Mesodermal cell (in vitro differentiated cells): ENCODE data around the gene MYO7A.

ENCODE experiments used
- H3K27ac ChIP-seq: 2 replicates; pipeline ENCODE4 v1.7.0; 2013; ENCODE audit warnings: mild to moderate bottlenecking, low read depth, low read length, moderate library complexity; ENCODE audit not compliant: severe bottlenecking
- H3K36me3 ChIP-seq: 2 replicates; pipeline ENCODE4 v1.7.1; 2013; ENCODE audit warnings: mild to moderate bottlenecking, low read length, moderate library complexity; ENCODE audit not compliant: control insufficient read depth, insufficient read depth
- H3K4me1 ChIP-seq: one replicate; pipeline ENCODE4 v1.7.1; 2013; ENCODE audit warnings: mild to moderate bottlenecking, low read length; ENCODE audit not compliant: insufficient read depth, control insufficient read depth, poor library complexity, severe bottlenecking
- H3K4me3 ChIP-seq: 2 replicates; pipeline ENCODE4 v1.7.0; 2013; ENCODE audit warnings: low read length, control low read depth, mild to moderate bottlenecking; ENCODE audit not compliant: insufficient read depth, poor library complexity, severe bottlenecking; ENCODE audit errors: extremely low read depth
- H3K9me3 ChIP-seq: 2 replicates; pipeline ENCODE4 v1.7.1; 2013; ENCODE audit warnings: mild to moderate bottlenecking, low read length, moderate library complexity; ENCODE audit not compliant: control insufficient read depth
- WGBS, 2 experiments: methylation state at CpG; one replicate each; pipeline ENCODE4 v1.1.5; 2013; ENCODE audit warnings: missing lambda C conversion rate in 2 of 2; ENCODE audit not compliant: insufficient coverage in 2 of 2; 5-methylcytosine and 5-hydroxymethylcytosine counted together

The MYO7A gene

DNA sequence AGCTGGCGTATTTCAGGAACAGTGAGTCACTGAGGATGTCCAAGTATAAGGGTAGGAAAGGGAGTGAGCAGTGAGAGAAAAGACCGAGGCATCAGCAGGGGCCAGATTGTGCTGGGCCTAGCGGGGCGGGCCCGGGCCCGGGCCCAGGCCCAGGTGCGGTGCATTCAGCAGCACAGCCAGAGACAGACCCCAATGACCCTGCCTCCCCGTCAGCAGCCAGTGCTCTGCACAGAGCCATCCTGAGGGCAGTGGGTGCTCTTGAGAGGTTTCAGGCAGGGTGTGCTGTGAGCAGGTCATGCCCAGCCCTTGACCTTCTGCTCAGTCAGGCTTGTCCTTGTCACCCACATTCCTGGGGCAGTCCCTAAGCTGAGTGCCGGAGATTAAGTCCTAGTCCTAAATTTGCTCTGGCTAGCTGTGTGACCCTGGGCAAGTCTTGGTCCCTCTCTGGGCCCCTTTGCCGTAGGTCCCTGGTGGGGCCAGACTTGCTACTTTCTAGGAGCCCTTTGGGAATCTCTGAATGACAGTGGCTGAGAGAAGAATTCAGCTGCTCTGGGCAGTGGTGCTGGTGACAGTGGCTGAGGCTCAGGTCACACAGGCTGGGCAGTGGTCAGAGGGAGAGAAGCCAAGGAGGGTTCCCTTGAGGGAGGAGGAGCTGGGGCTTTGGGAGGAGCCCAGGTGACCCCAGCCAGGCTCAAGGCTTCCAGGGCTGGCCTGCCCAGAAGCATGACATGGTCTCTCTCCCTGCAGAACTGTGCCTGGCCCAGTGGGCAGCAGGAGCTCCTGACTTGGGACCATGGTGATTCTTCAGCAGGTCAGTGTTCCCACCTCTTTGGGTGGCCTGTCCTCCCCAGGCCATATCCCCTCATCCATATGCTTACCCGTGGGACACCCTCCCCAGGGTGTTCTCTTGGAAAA lies 2.1 kb downstream of the MYO7A start:
- Histone ChIP-seq H3K27ac (no peak overlapping the region), H3K36me3 (no peaks in the 10 kb centered on the region), H3K4me1 (peaks cover 5% of the 10 kb centered on the region), H3K4me3 (no peak overlapping the region), H3K9me3 (no peaks in the 10 kb centered on the region)
- WGBS, 2 experiments, result 92 to 93% methylated on average over 8 to 11 of the region's 11 CpGs

DNA sequence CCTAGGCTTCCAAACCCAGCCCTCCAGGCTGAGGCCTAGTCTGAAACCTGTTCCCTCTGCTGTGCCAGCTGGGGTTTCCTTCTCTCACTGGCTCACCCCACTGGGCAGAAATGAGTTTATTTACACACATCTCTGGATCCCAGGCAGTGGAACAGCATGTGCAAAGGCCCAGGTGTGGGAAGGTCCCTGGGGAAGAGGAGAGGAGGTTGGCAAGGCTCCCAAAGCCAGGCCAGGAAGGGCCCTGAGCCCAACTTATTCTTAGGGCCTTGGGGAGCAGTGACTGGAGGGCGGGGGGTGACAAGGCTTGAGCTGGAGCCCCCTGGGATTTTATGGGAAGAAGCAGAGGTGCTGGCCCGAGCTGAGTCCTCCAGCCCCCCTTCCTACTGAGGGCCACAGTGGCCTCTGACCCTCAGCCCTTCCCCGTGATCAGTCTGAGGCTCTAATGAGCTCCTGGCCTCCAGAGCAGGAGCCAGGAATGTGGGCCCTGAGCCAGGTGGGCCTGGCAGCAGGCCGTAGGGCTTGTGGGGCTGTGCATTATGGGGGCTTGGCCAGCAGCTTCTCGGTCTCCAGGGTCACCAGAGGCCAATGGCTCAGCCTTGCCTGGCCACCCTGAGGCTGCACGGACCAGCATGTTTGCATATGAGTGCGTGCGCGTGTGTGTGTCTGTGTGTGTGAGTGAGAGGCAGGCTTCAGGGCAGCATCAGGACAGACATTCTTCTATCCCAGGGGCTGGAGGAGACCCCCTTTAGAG lies 2.9 kb downstream of the MYO7A start:
- 87 to 100% methylated on average over 2 to 7 of the region's 9 CpGs for WGBS, 2 experiments
- Histone ChIP-seq H3K27ac (no peak overlapping the region), H3K36me3 (no peaks in the 10 kb centered on the region)

DNA sequence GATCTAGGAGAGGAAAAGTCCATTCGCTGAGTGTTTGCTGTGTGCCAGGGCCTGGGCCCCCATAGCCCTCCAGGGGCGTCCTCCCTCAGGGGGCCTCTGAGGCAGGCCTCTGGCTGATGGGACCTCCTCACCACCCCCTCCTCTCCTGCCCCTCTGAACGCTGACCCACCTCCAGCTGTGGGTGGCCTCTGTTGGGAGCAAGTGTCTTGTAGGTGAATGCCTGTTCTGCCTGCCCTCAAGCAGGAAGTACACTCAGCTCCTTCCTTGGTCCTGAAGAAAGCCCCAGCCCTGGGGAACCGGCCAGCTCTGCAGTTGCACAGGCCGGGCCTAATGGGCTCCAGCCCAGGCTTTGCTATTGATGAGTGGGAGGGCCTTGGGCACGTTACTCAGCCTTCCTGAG lies 3.5 kb downstream of the MYO7A start:
- H3K36me3 ChIP-seq, result no peaks in the 10 kb centered on the region
- H3K4me3 ChIP-seq, result no peak overlapping the region
- WGBS, 2 experiments, result 71 to 85% methylated on average over 3 of the region's 6 CpGs
- H3K27ac ChIP-seq, result no peak overlapping the region
- peaks cover 5% of the 10 kb centered on the region for H3K4me1 ChIP-seq
- no peaks in the 10 kb centered on the region for H3K9me3 ChIP-seq

More for the DNA sequence above, 2.9 kb downstream of the MYO7A start:
- Histone ChIP-seq H3K9me3 (no peaks in the 10 kb centered on the region), H3K4me3 (no peak overlapping the region), H3K4me1 (peaks cover 5% of the 10 kb centered on the region)

DNA sequence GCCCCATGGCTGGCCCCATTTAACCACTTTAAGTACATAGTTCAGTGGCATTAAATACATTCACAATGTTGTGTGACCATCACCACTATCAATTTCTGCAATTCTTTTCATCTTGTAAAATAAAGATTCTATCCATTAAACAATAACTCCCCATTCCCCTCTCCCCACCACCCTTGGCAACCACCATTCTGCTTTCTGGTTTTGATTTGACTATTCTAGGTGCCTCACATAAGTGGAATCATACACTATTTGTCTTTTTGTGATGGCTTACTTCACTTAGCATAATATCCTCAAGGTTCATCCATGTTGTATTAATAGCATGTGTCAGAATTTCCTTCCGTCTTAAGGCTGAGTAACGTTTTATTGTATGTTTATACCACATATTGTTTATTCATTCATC lies 7.0 kb downstream of the MYO7A start:
- Histone ChIP-seq H3K4me1 (peaks cover 4% of the 10 kb centered on the region), H3K27ac (no peak overlapping the region), H3K36me3 (no peaks in the 10 kb centered on the region), H3K4me3 (no peak overlapping the region), H3K9me3 (no peaks in the 10 kb centered on the region)
- WGBS, 2 experiments, result no CpG with 5 or more reads among the region's 2 CpGs

DNA sequence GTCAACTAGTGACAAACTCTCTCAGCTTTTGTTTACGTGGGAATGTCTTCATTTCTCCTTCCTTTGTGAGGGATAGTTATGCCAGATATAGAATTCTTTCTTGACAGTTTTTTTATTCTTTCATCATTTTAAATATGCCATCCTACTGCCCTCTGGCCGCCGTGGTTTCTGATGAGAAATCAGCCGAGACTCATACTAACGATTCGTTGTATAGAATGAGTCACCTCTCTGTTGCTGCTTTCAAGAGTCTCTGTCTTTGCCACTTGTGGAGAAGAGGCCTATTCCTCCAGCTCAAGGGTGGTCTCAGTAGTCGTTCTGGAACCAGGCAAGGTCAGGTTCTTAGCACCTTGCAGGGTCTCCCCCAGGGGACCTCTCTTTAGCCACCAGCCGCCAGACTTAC lies 8.0 kb downstream of the MYO7A start:
- Histone ChIP-seq H3K4me3 (no peak overlapping the region), H3K36me3 (no peaks in the 10 kb centered on the region), H3K27ac (no peak overlapping the region), H3K4me1 (peaks cover 4% of the 10 kb centered on the region), H3K9me3 (no peaks in the 10 kb centered on the region)
- 59 to 77% methylated on average over 7 of the region's 8 CpGs for WGBS, 2 experiments

DNA sequence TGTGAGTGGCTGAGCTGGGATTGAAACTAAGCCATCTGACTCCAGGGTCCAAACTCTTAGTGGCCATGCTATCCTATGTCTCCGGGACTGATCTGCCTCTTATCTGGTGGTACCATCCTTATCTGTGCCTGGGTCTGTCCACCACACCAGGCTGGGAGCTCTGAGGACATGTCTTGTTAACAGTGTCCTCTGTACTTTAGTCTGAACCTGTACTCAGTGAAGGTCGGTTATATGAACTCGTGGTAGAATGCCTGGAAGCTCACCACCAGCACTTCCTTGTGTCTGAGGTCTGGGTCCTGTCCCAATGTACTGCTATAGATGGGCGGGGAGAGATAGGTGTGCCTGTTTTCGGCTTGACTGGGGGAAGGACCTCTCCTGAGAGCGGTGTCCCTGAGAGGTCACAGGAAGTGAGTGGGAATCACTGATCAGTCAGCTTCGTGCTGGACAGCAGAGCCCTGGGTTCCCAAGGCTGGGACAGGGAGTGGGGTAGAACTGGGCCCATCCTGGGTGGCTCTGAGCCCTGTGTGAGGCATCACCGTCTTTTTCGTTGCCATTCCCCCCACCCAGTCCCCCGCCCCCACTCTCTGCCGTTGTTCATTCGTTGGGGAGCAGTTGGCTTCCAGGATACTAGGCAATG lies 8.9 kb downstream of the MYO7A start:
- 88 to 91% methylated on average over 6 to 7 of the region's 12 CpGs for WGBS, 2 experiments
- H3K36me3 ChIP-seq, result no peaks in the 10 kb centered on the region
- no peak overlapping the region for H3K4me3 ChIP-seq
- H3K4me1 ChIP-seq, result peaks cover 4% of the 10 kb centered on the region
- no peaks in the 10 kb centered on the region for H3K9me3 ChIP-seq
- no peak overlapping the region for H3K27ac ChIP-seq

DNA sequence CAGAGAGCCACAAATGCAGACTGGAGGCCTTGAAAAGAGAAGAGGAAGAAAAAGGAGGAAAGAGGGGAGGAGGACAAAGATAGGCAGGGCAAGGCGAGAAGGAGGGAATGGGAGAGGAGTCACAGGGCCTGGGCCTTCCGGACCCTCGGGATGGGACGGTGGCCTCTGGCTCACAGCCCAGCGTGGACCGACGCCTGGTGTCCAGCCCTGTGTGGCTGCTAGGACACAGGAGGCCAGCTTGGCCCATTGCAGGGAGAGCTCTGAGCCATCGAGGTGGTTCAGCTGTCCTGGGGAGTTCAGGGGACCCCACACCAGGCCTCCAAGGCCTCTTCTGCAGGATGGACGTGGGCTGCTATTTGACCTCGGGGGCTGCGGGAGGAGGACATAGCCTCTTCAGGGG lies 9.4 kb downstream of the MYO7A start:
- Histone ChIP-seq H3K4me3 (no peak overlapping the region), H3K36me3 (no peaks in the 10 kb centered on the region), H3K4me1 (peaks cover 4% of the 10 kb centered on the region), H3K27ac (no peak overlapping the region), H3K9me3 (no peaks in the 10 kb centered on the region)
- 93 to 96% methylated on average over 9 to 10 of the region's 11 CpGs for WGBS, 2 experiments

DNA sequence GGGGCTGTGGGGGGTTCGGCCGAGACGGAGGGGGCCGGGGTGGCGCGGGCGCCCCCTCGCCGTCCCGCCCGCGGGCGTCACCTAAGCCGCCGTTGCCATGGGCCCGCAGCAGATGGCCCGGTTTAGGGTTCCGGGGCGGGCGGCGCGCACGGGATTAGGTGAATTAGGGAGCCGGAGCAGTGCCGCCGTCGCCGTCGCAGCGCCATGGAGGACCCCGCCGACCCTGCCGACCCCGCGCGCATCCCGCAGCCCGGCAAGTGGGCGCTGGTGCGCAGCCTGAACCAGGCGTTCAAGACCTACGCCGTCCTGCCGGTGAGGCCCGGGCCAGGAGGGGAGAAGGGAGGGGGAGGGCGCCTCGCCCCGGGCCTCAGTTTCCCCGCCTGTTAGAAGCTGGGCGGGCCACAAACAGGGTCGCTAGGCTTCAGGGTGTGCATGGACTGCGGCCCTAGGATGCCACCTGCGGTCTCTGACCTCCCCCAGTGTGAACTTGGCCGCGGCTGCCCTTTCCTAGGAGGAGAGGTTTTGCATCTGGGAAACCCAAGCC lies 10.1 kb downstream of the MYO7A start:
- peaks cover 4% of the 10 kb centered on the region for H3K4me1 ChIP-seq
- no peak overlapping the region for H3K4me3 ChIP-seq
- H3K36me3 ChIP-seq, result no peaks in the 10 kb centered on the region
- no peaks in the 10 kb centered on the region for H3K9me3 ChIP-seq
- H3K27ac ChIP-seq, result no peak overlapping the region
- 94 to 96% methylated on average over 35 to 53 of the region's 55 CpGs for WGBS, 2 experiments

DNA sequence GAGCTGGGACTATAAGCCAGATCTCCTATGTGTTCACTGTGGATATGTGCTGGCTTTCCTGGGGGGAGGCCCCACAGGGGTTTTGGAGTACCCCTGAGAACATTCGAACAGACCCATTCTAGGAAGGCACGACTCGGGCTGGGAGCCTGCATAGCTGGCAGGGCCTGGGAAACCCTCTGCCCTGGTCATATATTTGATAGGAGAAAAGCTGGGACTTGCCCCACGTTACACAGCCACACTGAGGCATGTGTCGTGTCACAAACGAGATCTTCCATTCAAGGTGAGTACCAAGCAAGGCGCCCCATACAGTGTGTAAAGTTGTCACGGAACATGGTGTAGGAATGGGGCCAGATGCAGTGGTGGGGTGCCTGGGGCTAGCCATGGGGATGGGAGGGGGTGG lies 11.2 kb downstream of the MYO7A start:
- H3K27ac ChIP-seq, result no peak overlapping the region
- H3K36me3 ChIP-seq, result no peaks in the 10 kb centered on the region
- no peak overlapping the region for H3K4me3 ChIP-seq
- H3K9me3 ChIP-seq, result no peaks in the 10 kb centered on the region
- peaks cover 4% of the 10 kb centered on the region for H3K4me1 ChIP-seq
- 86 to 99% methylated on average over 6 to 7 of the region's 8 CpGs for WGBS, 2 experiments

DNA sequence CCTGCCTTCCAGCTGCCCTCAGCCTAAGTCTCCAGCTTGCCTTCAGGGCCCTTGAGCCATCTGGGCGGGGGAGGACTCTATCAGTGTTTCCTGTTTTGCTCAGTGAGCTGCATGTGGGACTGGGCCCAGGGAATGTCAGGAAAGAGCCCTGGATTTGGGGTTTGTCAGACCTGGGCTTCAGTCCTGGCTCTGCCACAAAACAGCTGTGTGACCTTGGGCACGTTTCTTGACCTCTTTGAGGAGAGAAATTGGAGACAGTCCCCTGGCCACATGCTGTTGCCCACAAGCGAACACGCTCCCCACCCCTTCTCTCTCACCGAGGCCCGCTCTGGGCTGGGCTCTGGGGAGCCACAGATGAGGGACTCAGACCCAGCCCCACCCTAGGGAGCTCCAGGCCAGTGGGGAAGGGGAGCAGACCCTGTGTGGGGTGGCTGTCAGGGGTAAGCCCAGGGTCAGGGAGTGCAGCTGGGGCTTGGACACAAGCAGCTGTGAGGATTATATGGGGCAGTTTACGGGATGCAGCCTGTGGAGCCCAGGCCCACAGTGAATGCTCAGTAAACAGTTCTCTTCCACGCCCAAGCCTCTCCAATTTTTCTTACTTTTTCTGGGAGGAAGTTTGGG lies 12.3 kb downstream of the MYO7A start:
- Histone ChIP-seq H3K4me3 (no peak overlapping the region), H3K27ac (peak overlapping the region; percentile 46), H3K36me3 (no peaks in the 10 kb centered on the region), H3K9me3 (no peaks in the 10 kb centered on the region), H3K4me1 (peaks cover 4% of the 10 kb centered on the region)
- WGBS, 2 experiments, result 32 to 46% methylated on average over 3 to 5 of the region's 8 CpGs
